Fibroblast of mammary gland (primary cell): ENCODE data around the gene APBA2.
A peak's percentile ranks its signal among the peaks of the same experiment; 100 is the strongest.

Experiments used
- DNase-seq: peaks from one replicate; pipeline ENCODE4 v3.0.0-alpha.2; 2010; ENCODE audit warnings: low read depth
- H3K4me3 ChIP-seq: 2 replicates; pipeline ENCODE4 v1.5.1; 2011; ENCODE audit warnings: low read depth, mild to moderate bottlenecking, low read length, moderate library complexity; ENCODE audit not compliant: control insufficient read depth
- CTCF ChIP-seq: conservative IDR thresholded peaks from 2 replicates; pipeline ENCODE4 v1.5.1; 2011; ENCODE audit warnings: low read depth, low read length, inconsistent platforms; ENCODE audit not compliant: control insufficient read depth, insufficient read depth

The APBA2 gene

DNA sequence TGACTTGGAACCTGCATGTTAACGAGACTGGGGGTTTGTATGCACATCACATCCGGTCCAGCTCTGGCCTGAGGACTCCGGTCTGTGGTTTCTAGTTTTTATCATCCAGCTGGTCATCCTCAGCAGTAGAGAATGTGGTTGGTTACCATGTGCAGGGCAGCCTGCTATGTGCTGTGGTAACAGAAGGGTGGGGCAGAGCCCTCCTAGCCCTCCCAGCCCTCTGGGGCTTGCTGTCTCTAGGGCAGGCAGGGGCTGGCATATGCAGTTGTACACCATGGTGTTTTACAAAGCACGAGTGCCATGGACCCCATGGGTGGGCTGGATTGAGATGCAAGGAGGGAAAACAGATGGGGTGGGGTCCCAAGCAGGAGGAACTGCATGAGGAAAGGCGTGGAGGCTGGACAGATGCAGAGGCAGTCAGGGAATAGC lies 70.2 kb downstream of the APBA2 start:
- TF ChIP-seq CTCF: no peak
- no peak overlapping the region for H3K4me3 ChIP-seq
- peak; percentile 17 for DNase-seq

DNA sequence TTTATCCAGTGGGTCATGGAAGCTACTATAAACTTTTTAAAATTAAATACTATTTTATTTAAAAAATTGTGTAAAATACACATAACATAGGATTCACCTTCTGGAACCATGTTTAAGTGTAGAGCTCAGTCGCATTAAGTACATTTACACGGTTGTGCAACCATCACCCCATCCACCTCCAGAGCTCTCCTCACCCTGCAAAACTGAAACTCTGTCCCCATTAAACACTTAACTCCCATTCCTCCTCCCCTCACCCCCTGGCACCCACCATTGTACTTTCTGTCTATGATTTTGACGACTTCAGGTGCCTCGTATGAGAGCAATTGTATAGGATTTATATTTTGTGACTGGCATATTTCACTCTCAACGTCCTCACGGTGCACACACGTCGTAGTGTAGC lies 70.7 kb downstream of the APBA2 start:
- no peak for TF ChIP-seq CTCF
- no peak overlapping the region for H3K4me3 ChIP-seq
- DNase-seq: no peak

DNA sequence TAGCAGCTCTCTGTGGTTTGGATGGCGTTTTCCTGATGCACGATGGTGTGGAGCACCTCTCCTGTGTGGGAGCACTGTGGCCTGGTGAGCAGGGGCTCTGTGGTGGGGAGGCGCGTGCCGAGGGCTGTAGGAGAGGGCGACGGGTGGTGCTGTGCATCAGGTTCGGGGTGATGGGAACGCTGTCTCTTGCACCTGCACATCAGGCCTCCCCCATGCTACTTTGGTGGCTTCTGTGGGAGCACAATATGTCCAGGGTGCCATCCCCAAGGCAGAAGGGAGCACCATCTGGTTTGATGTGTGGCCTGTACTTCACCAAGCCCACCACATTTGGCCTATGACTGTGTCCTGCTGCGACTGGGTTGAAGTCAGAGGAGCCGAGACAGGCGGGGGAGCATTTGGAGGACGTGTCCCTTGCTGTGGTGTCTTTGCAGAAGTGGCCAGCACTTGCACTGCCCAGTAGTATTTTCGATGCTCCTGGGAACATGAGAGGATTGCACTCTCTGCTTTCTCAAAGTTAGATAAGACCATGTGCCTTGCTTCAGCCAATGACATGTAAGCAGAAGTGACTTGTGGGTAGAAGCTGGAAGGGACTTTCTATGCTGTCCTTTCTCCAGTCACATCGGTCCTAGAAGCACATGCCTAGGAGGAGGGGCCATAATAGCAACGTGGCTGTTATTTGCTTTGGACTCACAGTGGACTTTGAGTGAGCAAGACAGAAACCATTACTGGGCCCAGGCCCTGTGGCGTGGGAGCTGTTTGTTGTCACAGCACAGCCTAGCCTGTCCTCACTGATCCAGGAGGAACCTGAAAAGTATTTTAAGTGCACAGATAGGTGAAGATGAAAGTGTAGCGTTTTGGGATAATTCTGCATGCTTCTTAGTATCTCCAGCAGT lies 72.1 kb downstream of the APBA2 start:
- DNase-seq: no peak
- TF ChIP-seq CTCF: no peak
- no peak overlapping the region for H3K4me3 ChIP-seq

DNA sequence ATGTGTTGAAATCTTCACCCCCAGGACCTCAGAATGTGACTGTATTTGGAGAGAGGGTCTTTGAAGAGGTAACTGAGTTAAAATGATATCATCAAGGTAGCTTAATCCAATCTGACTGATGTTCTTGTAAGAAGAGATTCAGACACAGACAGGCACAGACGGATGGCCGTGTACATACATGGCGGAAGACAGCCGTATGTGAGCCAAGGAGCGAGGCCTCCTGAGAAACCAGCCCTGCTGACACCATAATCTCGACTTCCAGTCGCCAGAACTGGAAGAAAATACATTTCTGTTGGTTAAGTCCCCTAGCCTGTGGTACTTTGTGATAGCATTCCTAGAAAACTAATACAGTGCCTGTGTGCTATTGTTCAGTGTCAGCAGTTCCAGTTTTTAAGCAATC lies 73.6 kb downstream of the APBA2 start:
- DNase-seq: no peak
- H3K4me3 ChIP-seq: no peak overlapping the region
- no peak for TF ChIP-seq CTCF

DNA sequence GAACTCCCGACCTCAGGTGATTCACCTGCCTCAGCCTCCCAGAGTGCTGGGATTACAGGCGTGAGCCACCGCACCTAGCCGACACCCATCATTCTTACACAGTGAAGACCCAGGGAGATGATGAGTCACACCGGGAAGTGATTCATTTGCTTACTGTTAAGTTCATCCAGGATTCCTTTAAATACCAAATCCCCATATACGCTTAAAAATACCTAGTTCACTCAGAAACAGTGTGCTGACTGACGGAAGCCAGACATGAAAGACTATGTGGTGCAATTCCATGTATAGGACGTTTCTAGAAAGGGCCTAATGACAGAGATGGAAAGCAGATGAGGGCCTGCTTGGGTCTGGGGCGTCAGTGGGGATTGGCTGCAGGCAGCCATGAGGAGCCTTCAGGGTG lies 75.2 kb downstream of the APBA2 start:
- no peak overlapping the region for H3K4me3 ChIP-seq
- TF ChIP-seq CTCF: no peak
- DNase-seq: peak; percentile 77

- no peak for TF ChIP-seq CTCF
- no peak for DNase-seq
- no peak overlapping the region for H3K4me3 ChIP-seq
Measured at GRCh38 chr15:28961391-28961790, 75.6 kb downstream of the APBA2 start.
